ENCODE results near the gene MYO1B. TPM values are rescaled to one million over a fixed set of nuclear protein-coding genes. Genes with fewer than 3 reads are reported as not detected.

The MYO1B gene
- polyA plus RNA-seq, 1 donor (not counting 4 experiments of a cell fraction or from before 2014, with no cell fraction given) = 277 TPM

DNA sequence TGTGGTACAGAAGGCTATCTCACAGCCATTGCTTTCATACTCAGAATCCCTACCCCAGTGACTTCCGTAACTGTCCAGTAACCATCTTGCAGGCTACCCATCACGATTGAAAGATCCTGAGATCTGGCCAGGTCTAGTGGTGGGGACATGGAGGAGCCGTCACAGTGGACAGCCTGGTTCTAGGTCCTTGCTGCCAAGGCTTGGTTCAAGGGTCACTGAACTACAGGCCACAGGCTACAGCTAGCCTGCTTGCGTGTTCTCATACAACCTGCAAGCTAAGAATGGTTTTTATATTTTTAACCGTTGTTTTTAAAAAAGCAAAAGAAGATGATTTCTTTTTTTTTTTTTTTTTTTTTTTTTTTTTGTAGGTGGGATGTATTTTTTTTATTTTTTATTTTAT is 151.6 kb downstream of the MYO1B start:
- Histone ChIP-seq H4K20me1 (ENCODE audit: control insufficient read depth, extremely low read depth, insufficient read depth, low read length) (no peaks in the 10 kb centered on the region), H2AFZ (ENCODE audit: control insufficient read depth, low read length) (no peak overlapping the region), H3K4me1 (ENCODE audit: control insufficient read depth, extremely low read depth, insufficient read depth, low read length) (no peaks in the 10 kb centered on the region), H3K36me3 (ENCODE audit: control insufficient read depth in 2 of 2, extremely low read depth in 1 of 2, insufficient read depth in 2 of 2, low read length in 2 of 2) (peaks cover 37 to 42% of the 10 kb centered on the region in 2 experiments), H3K9ac (ENCODE audit: control insufficient read depth, extremely low read depth, insufficient read depth, low read length) (no peak overlapping the region), H3K27me3 (ENCODE audit: control insufficient read depth, extremely low read depth, insufficient read depth, low read length) (no peaks in the 10 kb centered on the region), H3K4me3 (ENCODE audit: control insufficient read depth in 2 of 3, extremely low read depth in 1 of 3, insufficient read depth in 2 of 3, low read depth in 1 of 3, low read length in 3 of 3) (no peak overlapping the region), H3K9me1 (ENCODE audit: control insufficient read depth, extremely low read depth, insufficient read depth, low read length) (no peaks in the 10 kb centered on the region), H3K79me2 (ENCODE audit: control insufficient read depth, insufficient read depth, low read length) (no peaks in the 10 kb centered on the region), H3K4me2 (ENCODE audit: control insufficient read depth, extremely low read depth, insufficient read depth, low read depth, low read length) (no peak overlapping the region), H3K9me3 (ENCODE audit: control insufficient read depth, low read depth, low read length) (no peaks in the 10 kb centered on the region), H3K27ac (ENCODE audit: control insufficient read depth, insufficient read depth, low read length) (no peak overlapping the region)
- no peak for DNase-seq (ENCODE audit: low read depth, low spot score)
- dilution Hi-C loops (cut with MboI; ENCODE audit: extremely low pct_ligation_motif_present, low sequenced_read_pairs) = no loop called here
- TF ChIP-seq, protein P1, sequence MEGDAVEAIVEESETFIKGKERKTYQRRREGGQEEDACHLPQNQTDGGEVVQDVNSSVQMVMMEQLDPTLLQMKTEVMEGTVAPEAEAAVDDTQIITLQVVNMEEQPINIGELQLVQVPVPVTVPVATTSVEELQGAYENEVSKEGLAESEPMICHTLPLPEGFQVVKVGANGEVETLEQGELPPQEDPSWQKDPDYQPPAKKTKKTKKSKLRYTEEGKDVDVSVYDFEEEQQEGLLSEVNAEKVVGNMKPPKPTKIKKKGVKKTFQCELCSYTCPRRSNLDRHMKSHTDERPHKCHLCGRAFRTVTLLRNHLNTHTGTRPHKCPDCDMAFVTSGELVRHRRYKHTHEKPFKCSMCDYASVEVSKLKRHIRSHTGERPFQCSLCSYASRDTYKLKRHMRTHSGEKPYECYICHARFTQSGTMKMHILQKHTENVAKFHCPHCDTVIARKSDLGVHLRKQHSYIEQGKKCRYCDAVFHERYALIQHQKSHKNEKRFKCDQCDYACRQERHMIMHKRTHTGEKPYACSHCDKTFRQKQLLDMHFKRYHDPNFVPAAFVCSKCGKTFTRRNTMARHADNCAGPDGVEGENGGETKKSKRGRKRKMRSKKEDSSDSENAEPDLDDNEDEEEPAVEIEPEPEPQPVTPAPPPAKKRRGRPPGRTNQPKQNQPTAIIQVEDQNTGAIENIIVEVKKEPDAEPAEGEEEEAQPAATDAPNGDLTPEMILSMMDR (optimal IDR thresholded peaks at IDR 0.05 in 1 of 3, IDR thresholded peaks at IDR 0.05 in 1 of 3, conservative IDR thresholded peaks at IDR 0.05 in 1 of 3; ENCODE audit: extremely low read depth in 1 of 3, insufficient read depth in 2 of 3, low read length in 3 of 3) = no peak
- TF ChIP-seq EZH2 (IDR thresholded peaks at IDR 0.05; ENCODE audit: low read length) = no peak
- FAIRE-seq = no peak

DNA sequence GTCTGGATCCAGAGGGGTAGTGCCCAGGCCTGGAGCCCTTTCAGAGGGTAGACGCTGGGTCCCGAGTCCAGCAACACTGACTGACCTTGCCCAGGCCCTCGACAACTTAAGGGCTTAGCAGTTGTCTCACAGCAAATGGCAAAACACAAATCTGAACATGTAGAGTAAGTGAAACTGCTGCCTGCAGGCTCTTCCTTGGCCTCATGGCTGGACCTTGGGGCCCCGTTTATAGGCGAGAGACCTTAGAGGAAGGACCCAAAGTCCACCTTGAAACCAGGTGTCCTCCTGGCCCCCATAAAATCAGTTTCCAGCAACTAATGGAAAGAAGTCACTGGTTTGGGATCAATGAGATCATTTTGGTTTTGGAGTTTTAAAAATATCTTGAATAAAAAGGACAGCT is 154.4 kb downstream of the MYO1B start:
- no peak overlapping the region for H3K27ac ChIP-seq (ENCODE audit: control insufficient read depth, insufficient read depth, low read length)
- H3K27me3 ChIP-seq (ENCODE audit: control insufficient read depth, extremely low read depth, insufficient read depth, low read length) = no peaks in the 10 kb centered on the region
- dilution Hi-C loops (cut with MboI; ENCODE audit: extremely low pct_ligation_motif_present, low sequenced_read_pairs) = no loop called here
- no peaks in the 10 kb centered on the region for H3K9me3 ChIP-seq (ENCODE audit: control insufficient read depth, low read depth, low read length)
- no peaks in the 10 kb centered on the region for H3K79me2 ChIP-seq (ENCODE audit: control insufficient read depth, insufficient read depth, low read length)
- peaks cover 27 to 42% of the 10 kb centered on the region in 2 experiments for H3K36me3 ChIP-seq (ENCODE audit: control insufficient read depth in 2 of 2, extremely low read depth in 1 of 2, insufficient read depth in 2 of 2, low read length in 2 of 2)
- FAIRE-seq (no peak), DNase-seq (ENCODE audit: low read depth, low spot score) (no peak)
- no peak overlapping the region for H3K4me2 ChIP-seq (ENCODE audit: control insufficient read depth, extremely low read depth, insufficient read depth, low read depth, low read length)
- no peaks in the 10 kb centered on the region for H3K9me1 ChIP-seq (ENCODE audit: control insufficient read depth, extremely low read depth, insufficient read depth, low read length)
- no peak overlapping the region for H3K9ac ChIP-seq (ENCODE audit: control insufficient read depth, extremely low read depth, insufficient read depth, low read length)
- TF ChIP-seq, protein P1 (optimal IDR thresholded peaks at IDR 0.05 in 1 of 3, IDR thresholded peaks at IDR 0.05 in 1 of 3, conservative IDR thresholded peaks at IDR 0.05 in 1 of 3; ENCODE audit: extremely low read depth in 1 of 3, insufficient read depth in 2 of 3, low read length in 3 of 3) = no peak
- TF ChIP-seq EZH2 (IDR thresholded peaks at IDR 0.05; ENCODE audit: low read length) = no peak
- no peaks in the 10 kb centered on the region for H4K20me1 ChIP-seq (ENCODE audit: control insufficient read depth, extremely low read depth, insufficient read depth, low read length)
- H2AFZ ChIP-seq (ENCODE audit: control insufficient read depth, low read length) = no peak overlapping the region
- no peak overlapping the region for H3K4me3 ChIP-seq (ENCODE audit: control insufficient read depth in 2 of 3, extremely low read depth in 1 of 3, insufficient read depth in 2 of 3, low read depth in 1 of 3, low read length in 3 of 3)
- no peaks in the 10 kb centered on the region for H3K4me1 ChIP-seq (ENCODE audit: control insufficient read depth, extremely low read depth, insufficient read depth, low read length)
